ENCODE results near the gene CFAP74. TPM values are rescaled to one million over a fixed set of nuclear protein-coding genes. Genes with fewer than 3 reads are reported as not detected.

The CFAP74 gene
- total RNA-seq, 1 donor from 2014 or later, result 6.6 TPM

GRCh38 chr1:1966071-1966740 lies 37.4 kb downstream of the CFAP74 start:
- H3K27ac ChIP-seq, result no peak overlapping the region
- H3K27me3 ChIP-seq (ENCODE audit: low read depth), result peaks cover 38% of the 10 kb centered on the region
- DNase-seq (no peak), ATAC-seq (no peak)
- no peaks in the 10 kb centered on the region for H3K9me3 ChIP-seq
- H3K4me3 ChIP-seq, result no peak overlapping the region
- TF ChIP-seq, protein P1, sequence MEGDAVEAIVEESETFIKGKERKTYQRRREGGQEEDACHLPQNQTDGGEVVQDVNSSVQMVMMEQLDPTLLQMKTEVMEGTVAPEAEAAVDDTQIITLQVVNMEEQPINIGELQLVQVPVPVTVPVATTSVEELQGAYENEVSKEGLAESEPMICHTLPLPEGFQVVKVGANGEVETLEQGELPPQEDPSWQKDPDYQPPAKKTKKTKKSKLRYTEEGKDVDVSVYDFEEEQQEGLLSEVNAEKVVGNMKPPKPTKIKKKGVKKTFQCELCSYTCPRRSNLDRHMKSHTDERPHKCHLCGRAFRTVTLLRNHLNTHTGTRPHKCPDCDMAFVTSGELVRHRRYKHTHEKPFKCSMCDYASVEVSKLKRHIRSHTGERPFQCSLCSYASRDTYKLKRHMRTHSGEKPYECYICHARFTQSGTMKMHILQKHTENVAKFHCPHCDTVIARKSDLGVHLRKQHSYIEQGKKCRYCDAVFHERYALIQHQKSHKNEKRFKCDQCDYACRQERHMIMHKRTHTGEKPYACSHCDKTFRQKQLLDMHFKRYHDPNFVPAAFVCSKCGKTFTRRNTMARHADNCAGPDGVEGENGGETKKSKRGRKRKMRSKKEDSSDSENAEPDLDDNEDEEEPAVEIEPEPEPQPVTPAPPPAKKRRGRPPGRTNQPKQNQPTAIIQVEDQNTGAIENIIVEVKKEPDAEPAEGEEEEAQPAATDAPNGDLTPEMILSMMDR (IDR thresholded peaks at IDR 0.05), result no peak
- intact Hi-C loops (cut with DNase I), result no loop called here
- no peaks in the 10 kb centered on the region for H3K36me3 ChIP-seq
- no peaks in the 10 kb centered on the region for H3K4me1 ChIP-seq

GRCh38 chr1:1965546-1965945 lies 38.0 kb downstream of the CFAP74 start:
- no peak for ATAC-seq
- Histone ChIP-seq H3K36me3 (no peaks in the 10 kb centered on the region), H3K9me3 (no peaks in the 10 kb centered on the region), H3K4me3 (no peak overlapping the region), H3K27ac (no peak overlapping the region), H3K4me1 (peaks cover 2% of the 10 kb centered on the region), H3K27me3 (ENCODE audit: low read depth) (peaks cover 41% of the 10 kb centered on the region)
- TF ChIP-seq, protein P1 (IDR thresholded peaks at IDR 0.05), result no peak
- no peak for DNase-seq
- intact Hi-C loops (cut with DNase I), result no loop called here

- H3K36me3 ChIP-seq, result no peaks in the 10 kb centered on the region
- H3K27me3 ChIP-seq (ENCODE audit: low read depth), result peaks cover 49% of the 10 kb centered on the region
- TF ChIP-seq, protein P1 (IDR thresholded peaks at IDR 0.05), result no peak
- no peak overlapping the region for H3K4me3 ChIP-seq
- no peaks in the 10 kb centered on the region for H3K9me3 ChIP-seq
- ATAC-seq (no peak), DNase-seq (no peak)
- peaks cover 9% of the 10 kb centered on the region for H3K4me1 ChIP-seq
- H3K27ac ChIP-seq, result no peak overlapping the region
- intact Hi-C loops (cut with DNase I), result no loop called here
Measured at GRCh38 chr1:1964811-1965210, 38.8 kb downstream of the CFAP74 start.

GRCh38 chr1:1963570-1963969 lies 40.0 kb downstream of the CFAP74 start:
- DNase-seq, result no peak
- Histone ChIP-seq H3K4me3 (no peak overlapping the region), H3K27ac (no peak overlapping the region), H3K27me3 (ENCODE audit: low read depth) (peaks cover 59% of the 10 kb centered on the region), H3K9me3 (no peaks in the 10 kb centered on the region), H3K36me3 (no peaks in the 10 kb centered on the region), H3K4me1 (peaks cover 12% of the 10 kb centered on the region)
- intact Hi-C loops (cut with DNase I), result no loop called here
- ATAC-seq, result no peak
- TF ChIP-seq, protein P1 (IDR thresholded peaks at IDR 0.05), result no peak

DNA sequence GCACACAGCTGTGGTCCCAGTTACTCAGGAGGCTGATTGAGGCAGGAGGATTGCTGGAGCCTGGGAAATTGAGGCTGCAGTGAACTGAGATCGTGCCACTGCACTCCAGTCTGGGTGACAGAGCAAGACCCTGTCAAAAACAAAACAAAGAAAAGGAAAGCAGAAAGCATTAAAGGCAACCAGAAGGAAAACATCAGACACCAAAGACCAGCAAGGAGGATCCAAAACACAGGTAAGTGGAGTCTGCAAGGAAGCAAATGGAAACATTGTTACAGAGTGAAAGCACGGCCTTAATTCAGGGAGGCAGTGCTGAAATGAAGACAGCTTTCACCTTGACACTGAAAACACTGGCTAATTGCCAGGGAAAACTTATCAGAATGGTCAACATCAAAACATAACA lies 40.8 kb downstream of the CFAP74 start:
- TF ChIP-seq, protein P1 (IDR thresholded peaks at IDR 0.05), result no peak
- Histone ChIP-seq H3K4me3 (no peak overlapping the region), H3K36me3 (no peaks in the 10 kb centered on the region), H3K4me1 (peaks cover 12% of the 10 kb centered on the region), H3K9me3 (no peaks in the 10 kb centered on the region), H3K27me3 (ENCODE audit: low read depth) (peaks cover 59% of the 10 kb centered on the region), H3K27ac (no peak overlapping the region)
- intact Hi-C loops (cut with DNase I), result no loop called here
- DNase-seq (no peak), ATAC-seq (no peak)
